Islet of Langerhans (tissue), 1 donor: ENCODE measurements around the gene GABRG3.

Experiments used
- FAIRE-seq: peaks from one replicate; lab custom pipeline; 2011; peaks lifted over from hg19 to GRCh38; lab: Jason Lieb, UNC

GABRG3 gene

GRCh38 chr15:27426805-27427204 is 455.8 kb downstream of the GABRG3 start:
- no peak for FAIRE-seq

GRCh38 chr15:27427276-27427675 is 456.3 kb downstream of the GABRG3 start:
- no peak for FAIRE-seq

- FAIRE-seq: no peak
Measured at GRCh38 chr15:27428151-27428550, 457.2 kb downstream of the GABRG3 start.

- FAIRE-seq: no peak
Measured at GRCh38 chr15:27429577-27429976, 458.6 kb downstream of the GABRG3 start.

- no peak for FAIRE-seq
Measured at GRCh38 chr15:27433604-27434003, 462.6 kb downstream of the GABRG3 start.

- FAIRE-seq: no peak
Measured at GRCh38 chr15:27438403-27439375, 467.7 kb downstream of the GABRG3 start.

- no peak for FAIRE-seq
Measured at GRCh38 chr15:27441120-27441519, 470.1 kb downstream of the GABRG3 start.

GRCh38 chr15:27448234-27448633 is 477.3 kb downstream of the GABRG3 start:
- no peak for FAIRE-seq

- no peak for FAIRE-seq
Measured at GRCh38 chr15:27448986-27449385, 478.0 kb downstream of the GABRG3 start.

GRCh38 chr15:27449941-27450340 is 479.0 kb downstream of the GABRG3 start:
- no peak for FAIRE-seq

DNA sequence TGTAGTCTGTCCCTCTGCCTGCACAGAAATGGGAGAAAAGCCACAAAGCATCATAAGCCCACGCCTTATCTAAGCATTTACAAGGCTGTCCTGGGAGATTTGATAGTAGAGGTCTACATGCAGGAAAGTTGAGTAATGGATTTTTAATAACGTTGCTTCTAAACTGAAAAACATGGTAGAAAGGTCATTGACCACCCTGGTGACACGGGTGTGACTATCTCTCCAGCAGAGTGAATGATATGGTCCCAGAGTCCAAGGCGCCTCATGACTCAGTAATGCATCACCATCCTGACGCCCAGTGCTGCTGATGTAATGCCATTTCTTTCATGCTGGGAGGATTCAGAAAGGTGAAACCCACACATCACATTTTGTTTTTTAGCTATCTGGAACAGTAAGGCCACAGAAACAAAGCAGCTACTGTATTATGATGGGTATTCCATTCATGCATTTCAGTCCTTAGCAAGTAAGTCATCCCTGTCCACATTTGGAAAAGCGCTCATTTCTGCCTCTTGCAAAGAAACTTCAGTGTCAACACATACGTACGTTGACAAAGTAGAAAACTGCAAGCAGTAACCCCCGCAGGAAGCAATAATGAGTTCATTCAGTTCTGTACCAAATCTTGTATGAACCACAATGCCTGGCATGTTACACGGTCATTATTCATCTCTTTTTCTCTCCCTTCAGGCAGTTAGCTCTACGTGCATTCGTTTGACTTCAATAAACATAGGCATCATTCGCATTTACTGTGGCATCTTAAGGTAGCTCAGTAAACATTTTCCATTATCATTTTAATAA is 483.5 kb downstream of the GABRG3 start:
- FAIRE-seq: no peak

GRCh38 chr15:27456807-27457206 is 485.8 kb downstream of the GABRG3 start:
- no peak for FAIRE-seq

DNA sequence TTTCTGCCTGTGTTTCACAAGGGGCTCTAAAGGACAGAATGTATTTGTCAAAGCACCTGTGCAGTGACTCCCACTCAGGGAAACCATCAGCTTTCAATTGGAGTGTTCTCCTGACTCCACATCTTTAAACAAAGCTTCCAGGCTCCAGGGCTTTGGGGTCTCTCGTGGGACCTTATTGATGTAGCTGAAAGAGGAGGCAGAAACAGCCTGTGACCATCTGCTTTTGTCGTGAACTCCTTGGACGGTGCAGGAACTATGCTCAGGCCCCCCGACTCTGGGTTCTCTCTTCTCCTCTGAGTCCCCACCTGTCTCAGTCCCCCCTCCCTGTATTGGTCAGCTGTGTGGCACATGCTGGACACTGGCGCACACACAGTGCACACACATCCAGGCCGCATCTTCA is 486.8 kb downstream of the GABRG3 start:
- FAIRE-seq: no peak

GRCh38 chr15:27458345-27459084 is 487.5 kb downstream of the GABRG3 start:
- no peak for FAIRE-seq

- no peak for FAIRE-seq
Measured at GRCh38 chr15:27459836-27460235, 488.9 kb downstream of the GABRG3 start.

- no peak for FAIRE-seq
Measured at GRCh38 chr15:27461181-27461580, 490.2 kb downstream of the GABRG3 start.

- no peak for FAIRE-seq
Measured at GRCh38 chr15:27463525-27464088, 492.6 kb downstream of the GABRG3 start.

DNA sequence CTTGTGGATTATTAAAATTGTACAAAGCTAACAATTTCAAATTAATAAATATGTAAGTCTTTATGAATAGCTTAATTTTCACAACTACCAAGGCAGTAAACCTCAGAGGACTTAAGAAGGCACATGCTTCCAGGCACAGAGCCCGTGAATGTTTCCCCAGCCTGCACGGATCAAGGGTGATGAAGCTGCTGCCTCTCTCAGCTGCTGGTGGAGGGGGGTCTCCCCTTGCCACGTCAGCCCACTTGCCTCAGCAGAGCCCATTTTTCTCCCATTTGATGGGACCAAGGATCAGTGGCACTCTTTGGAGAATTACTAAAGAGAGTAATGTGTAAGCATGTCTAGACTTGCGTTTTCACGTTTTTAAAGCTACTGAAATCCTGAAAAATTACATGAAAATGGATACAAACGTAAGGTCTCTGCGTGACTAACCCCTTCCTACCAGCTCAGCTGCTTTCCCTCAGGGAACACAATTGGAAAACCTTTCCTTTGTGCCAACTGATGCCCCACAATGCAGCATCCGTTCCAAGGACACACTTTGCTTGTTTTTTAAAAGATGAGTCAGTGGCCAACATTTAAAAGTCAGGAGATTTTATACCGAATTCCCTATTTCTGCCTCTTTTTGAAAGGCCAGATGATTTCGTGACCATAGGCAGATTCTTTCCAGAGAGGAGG is 494.1 kb downstream of the GABRG3 start:
- FAIRE-seq: no peak

GRCh38 chr15:27466758-27467157 is 495.8 kb downstream of the GABRG3 start:
- FAIRE-seq: no peak

DNA sequence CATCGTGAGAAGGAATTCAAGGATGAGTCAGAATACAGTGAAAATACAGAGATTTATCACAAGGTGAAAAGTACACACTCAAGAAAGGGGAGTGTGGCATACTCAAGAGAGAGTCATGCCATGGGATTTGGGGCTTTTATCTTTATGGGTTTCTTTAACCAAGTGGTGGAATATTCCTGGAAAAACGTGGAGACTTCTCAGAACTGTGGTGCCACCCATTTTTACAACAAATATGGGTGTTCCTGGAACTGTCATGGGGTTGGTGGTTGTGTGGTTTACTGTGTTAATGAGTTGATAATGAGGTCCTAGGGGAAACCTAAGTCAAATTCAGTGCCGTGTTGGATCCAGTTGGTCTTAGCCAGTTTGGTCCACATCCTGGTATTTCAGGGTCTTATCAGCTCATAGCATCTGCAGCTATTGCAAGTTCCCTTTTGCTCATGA is 497.2 kb downstream of the GABRG3 start:
- no peak for FAIRE-seq

DNA sequence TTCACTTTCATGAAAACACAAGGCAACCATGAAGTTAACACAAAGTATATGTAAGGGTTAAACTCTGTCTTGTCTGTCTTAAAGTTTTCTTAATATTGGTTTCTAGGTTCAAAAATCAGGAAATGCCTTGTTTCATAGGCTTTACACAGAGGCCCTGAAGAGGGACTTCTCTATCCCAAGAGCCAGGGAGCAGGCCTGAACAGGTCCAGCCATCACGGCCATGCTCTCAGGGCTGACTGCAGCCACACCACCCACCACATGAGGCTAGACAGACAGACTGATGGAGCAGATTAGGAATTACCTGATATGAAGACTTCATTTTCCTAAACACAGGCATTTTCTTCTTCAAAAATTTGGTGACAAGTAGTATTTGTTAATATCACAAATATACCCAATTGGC is 502.9 kb downstream of the GABRG3 start:
- no peak for FAIRE-seq

GRCh38 chr15:27475395-27475794 is 504.4 kb downstream of the GABRG3 start:
- FAIRE-seq: no peak
